ENCODE results near the gene KCNIP1. TPM values are rescaled to one million over a fixed set of nuclear protein-coding genes. Genes with fewer than 3 reads are reported as not detected.

The KCNIP1 gene
- total RNA-seq, 3 donors from 2014 or later (not counting 1 experiment from before 2014, with no cell fraction given), result not detected

GRCh38 chr5:170746961-170747340, 243.1 kb downstream of the KCNIP1 start:
- no peak overlapping the region for H3K27ac Mint-ChIP-seq
- H3K27ac ChIP-seq (ENCODE audit: low read length), result no peak overlapping the region
- H3K36me3 ChIP-seq (ENCODE audit: control insufficient read depth, insufficient read depth, low read length), result no peaks in the 10 kb centered on the region
- H3K27me3 ChIP-seq (ENCODE audit: control insufficient read depth, insufficient read depth, low read length), result peaks cover 2% of the 10 kb centered on the region
- no peaks in the 10 kb centered on the region for H3K36me3 Mint-ChIP-seq
- no peak overlapping the region for H3K4me3 Mint-ChIP-seq
- peaks cover 0 to 6% of the 10 kb centered on the region in 2 donors for H3K4me1 Mint-ChIP-seq
- H3K27me3 Mint-ChIP-seq (ENCODE audit: low read depth in 2 of 2), result peaks cover 14 to 24% of the 10 kb centered on the region in 2 donors
- no peak for ATAC-seq
- no peaks in the 10 kb centered on the region for H3K9me3 ChIP-seq (ENCODE audit: control insufficient read depth, insufficient read depth, low read length)
- intact Hi-C loops (cut with micrococcal nuclease), result no loop called here
- no peaks in the 10 kb centered on the region for H3K9me3 Mint-ChIP-seq
- no peak for DNase-seq
- TF ChIP-seq CTCF (IDR thresholded peaks at IDR 0.05), result no peak
- peaks cover 7% of the 10 kb centered on the region for H3K4me1 ChIP-seq (ENCODE audit: control insufficient read depth, insufficient read depth, low read length)
- H3K4me3 ChIP-seq (ENCODE audit: low read length), result no peak overlapping the region
- WGBS (ENCODE audit: insufficient coverage), result 88% methylated on average over 11 of the region's 11 CpGs

DNA sequence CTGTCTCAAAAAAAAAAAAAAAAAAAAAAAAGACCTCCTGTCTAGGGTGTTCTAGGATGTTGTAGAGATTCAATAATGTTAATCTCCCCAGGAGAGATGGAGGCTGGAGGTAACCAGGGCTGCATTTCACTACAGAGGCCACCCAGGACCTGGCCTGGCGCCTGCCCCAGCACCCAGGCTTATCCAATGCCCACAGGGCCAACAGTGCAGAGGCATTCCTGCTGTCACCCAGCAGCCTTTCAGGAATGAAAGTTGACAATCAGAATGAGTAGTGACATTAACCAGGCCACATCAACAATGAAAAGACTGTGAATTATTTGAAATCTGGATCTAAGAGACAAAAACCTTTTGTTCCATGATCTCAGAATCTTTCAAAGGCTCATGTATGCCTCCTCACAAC, 243.5 kb downstream of the KCNIP1 start:
- no peaks in the 10 kb centered on the region for H3K9me3 Mint-ChIP-seq
- ATAC-seq (no peak), DNase-seq (no peak)
- intact Hi-C loops (cut with micrococcal nuclease), result no loop called here
- peaks cover 14 to 22% of the 10 kb centered on the region in 2 donors for H3K27me3 Mint-ChIP-seq (ENCODE audit: low read depth in 2 of 2)
- H3K36me3 ChIP-seq (ENCODE audit: control insufficient read depth, insufficient read depth, low read length), result no peaks in the 10 kb centered on the region
- H3K27ac Mint-ChIP-seq, result no peak overlapping the region
- H3K27ac ChIP-seq (ENCODE audit: low read length), result no peak overlapping the region
- H3K4me1 ChIP-seq (ENCODE audit: control insufficient read depth, insufficient read depth, low read length), result peaks cover 7% of the 10 kb centered on the region
- peaks cover 0 to 6% of the 10 kb centered on the region in 2 donors for H3K4me1 Mint-ChIP-seq
- H3K9me3 ChIP-seq (ENCODE audit: control insufficient read depth, insufficient read depth, low read length), result no peaks in the 10 kb centered on the region
- TF ChIP-seq CTCF (IDR thresholded peaks at IDR 0.05), result no peak
- 80% methylated on average over 1 of the region's 1 CpG for WGBS (ENCODE audit: insufficient coverage)
- H3K36me3 Mint-ChIP-seq, result no peaks in the 10 kb centered on the region
- H3K4me3 Mint-ChIP-seq, result no peak overlapping the region
- peaks cover 2% of the 10 kb centered on the region for H3K27me3 ChIP-seq (ENCODE audit: control insufficient read depth, insufficient read depth, low read length)
- H3K4me3 ChIP-seq (ENCODE audit: low read length), result no peak overlapping the region

- H3K4me3 ChIP-seq (ENCODE audit: low read length), result no peak overlapping the region
- peaks cover 7% of the 10 kb centered on the region for H3K4me1 ChIP-seq (ENCODE audit: control insufficient read depth, insufficient read depth, low read length)
- intact Hi-C loops (cut with micrococcal nuclease), result no loop called here
- Mint-ChIP-seq H3K27ac (no peak overlapping the region), H3K36me3 (no peaks in the 10 kb centered on the region), H3K4me3 (no peak overlapping the region), H3K27me3 (ENCODE audit: low read depth in 2 of 2) (peaks cover 17 to 27% of the 10 kb centered on the region in 2 donors), H3K4me1 (peaks cover 0 to 6% of the 10 kb centered on the region in 2 donors), H3K9me3 (no peaks in the 10 kb centered on the region)
- WGBS (ENCODE audit: insufficient coverage), result 89% methylated on average over 10 of the region's 10 CpGs
- H3K27me3 ChIP-seq (ENCODE audit: control insufficient read depth, insufficient read depth, low read length), result peaks cover 2% of the 10 kb centered on the region
- TF ChIP-seq CTCF (IDR thresholded peaks at IDR 0.05), result no peak
- H3K36me3 ChIP-seq (ENCODE audit: control insufficient read depth, insufficient read depth, low read length), result no peaks in the 10 kb centered on the region
- no peaks in the 10 kb centered on the region for H3K9me3 ChIP-seq (ENCODE audit: control insufficient read depth, insufficient read depth, low read length)
- no peak overlapping the region for H3K27ac ChIP-seq (ENCODE audit: low read length)
- ATAC-seq, result no peak
- DNase-seq, result no peak
These were observed 244.0 kb downstream of the KCNIP1 start for GRCh38 chr5:170747851-170748250.

DNA sequence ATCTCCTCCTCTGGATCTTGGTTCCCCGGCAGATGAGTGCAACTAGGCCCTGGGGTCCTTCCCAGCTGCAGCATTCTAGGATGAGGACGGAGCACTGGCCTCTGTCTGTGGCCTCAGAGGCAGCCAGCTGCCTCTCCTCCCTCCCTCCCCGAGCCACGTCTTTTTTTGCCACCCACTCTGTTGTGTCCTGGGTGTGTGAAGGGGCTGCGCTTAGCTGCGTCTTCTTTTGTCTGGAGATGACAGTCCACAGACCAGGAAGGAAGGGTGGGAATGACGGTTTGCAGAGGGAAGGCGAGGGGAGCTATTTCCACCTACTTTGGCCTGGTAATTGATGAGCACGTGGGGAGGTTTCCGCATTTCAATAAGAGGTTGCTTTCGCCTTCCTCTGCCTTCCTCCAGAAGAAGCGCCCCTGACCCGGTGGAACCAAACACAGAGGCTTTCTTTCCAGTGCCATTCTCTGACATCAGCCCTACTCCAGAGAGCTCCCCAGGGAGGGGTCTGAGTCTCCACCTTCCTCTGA, 245.2 kb downstream of the KCNIP1 start:
- intact Hi-C loops (cut with micrococcal nuclease), result no loop called here
- Histone ChIP-seq H3K27ac (ENCODE audit: low read length) (no peak overlapping the region), H3K27me3 (ENCODE audit: control insufficient read depth, insufficient read depth, low read length) (peaks cover 2% of the 10 kb centered on the region), H3K36me3 (ENCODE audit: control insufficient read depth, insufficient read depth, low read length) (no peaks in the 10 kb centered on the region), H3K9me3 (ENCODE audit: control insufficient read depth, insufficient read depth, low read length) (no peaks in the 10 kb centered on the region), H3K4me1 (ENCODE audit: control insufficient read depth, insufficient read depth, low read length) (peaks cover 7% of the 10 kb centered on the region), H3K4me3 (ENCODE audit: low read length) (no peak overlapping the region)
- TF ChIP-seq CTCF (IDR thresholded peaks at IDR 0.05), result no peak
- no peaks in the 10 kb centered on the region for H3K36me3 Mint-ChIP-seq
- DNase-seq (no peak), ATAC-seq (no peak)
- H3K4me3 Mint-ChIP-seq, result no peak overlapping the region
- H3K9me3 Mint-ChIP-seq, result no peaks in the 10 kb centered on the region
- WGBS (ENCODE audit: insufficient coverage), result 64% methylated on average over 13 of the region's 13 CpGs
- peaks cover 0 to 4% of the 10 kb centered on the region in 2 donors for H3K4me1 Mint-ChIP-seq
- H3K27me3 Mint-ChIP-seq (ENCODE audit: low read depth in 2 of 2), result peaks cover 8 to 20% of the 10 kb centered on the region in 2 donors
- no peak overlapping the region for H3K27ac Mint-ChIP-seq

Data from natural killer cell (primary cell).